ENCODE results near the gene NCAPD2.
A peak's percentile ranks its signal among the peaks of the same experiment; 100 is the strongest.

Gene NCAPD2

DNA sequence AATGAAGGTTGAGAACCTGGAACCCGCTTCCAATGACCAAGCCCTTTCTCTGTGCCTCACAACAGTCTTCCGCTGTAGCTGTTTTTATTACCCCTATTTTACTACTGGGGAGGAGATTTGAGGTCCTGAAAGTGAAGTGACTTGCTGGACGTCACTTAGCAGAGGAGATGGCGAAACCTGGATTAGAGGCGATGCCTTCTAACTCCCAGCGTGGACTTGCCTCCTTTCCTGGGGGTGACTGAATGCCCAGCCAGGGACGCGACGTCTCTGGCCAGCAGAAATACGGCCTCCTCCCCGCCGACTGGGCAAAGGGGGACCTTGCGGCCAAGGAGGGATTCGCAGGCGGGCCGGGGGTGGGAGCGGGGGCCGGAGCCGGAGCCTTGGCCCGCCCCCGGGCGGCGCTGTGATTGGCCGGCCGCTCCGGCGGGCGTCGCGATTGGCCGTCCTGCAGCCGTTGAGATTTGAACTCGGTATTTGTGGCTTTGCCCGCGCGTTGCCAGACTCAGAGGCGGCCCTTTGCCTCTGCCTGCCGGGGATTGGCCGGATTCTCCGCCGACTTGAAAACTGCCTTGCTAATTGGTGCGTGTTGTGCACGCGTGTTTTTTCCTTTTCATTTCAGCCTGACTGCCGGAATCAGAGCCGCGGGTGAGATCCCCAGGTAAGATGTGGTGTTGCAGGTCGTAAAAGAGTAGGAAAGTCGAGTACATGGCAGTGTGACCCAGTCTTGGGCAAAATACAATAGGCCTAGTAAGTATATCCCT, at the start of gene NCAPD2:
NCAPD2 (plus strand) TSS at position 606 of the 761 bp plus-strand sequence. CDS start 997 bp downstream, outside the sequence.
- peak; percentile 85 for DNase-seq (ENCODE audit: low read depth)

GRCh38 chr12:6444704-6445688, 48.9 kb upstream of the NCAPD2 start, which contains the start of gene CD27:
CD27 (plus strand) TSS chr12:6444955; CDS start chr12:6445096, 141 bp downstream.
- no peak for DNase-seq (ENCODE audit: low read depth)

GRCh38 chr12:6450091-6450868, 43.6 kb upstream of the NCAPD2 start:
- no peak for DNase-seq (ENCODE audit: low read depth)

GRCh38 chr12:6450869-6451347, 43.0 kb upstream of the NCAPD2 start:
- DNase-seq (ENCODE audit: low read depth) = no peak

DNA sequence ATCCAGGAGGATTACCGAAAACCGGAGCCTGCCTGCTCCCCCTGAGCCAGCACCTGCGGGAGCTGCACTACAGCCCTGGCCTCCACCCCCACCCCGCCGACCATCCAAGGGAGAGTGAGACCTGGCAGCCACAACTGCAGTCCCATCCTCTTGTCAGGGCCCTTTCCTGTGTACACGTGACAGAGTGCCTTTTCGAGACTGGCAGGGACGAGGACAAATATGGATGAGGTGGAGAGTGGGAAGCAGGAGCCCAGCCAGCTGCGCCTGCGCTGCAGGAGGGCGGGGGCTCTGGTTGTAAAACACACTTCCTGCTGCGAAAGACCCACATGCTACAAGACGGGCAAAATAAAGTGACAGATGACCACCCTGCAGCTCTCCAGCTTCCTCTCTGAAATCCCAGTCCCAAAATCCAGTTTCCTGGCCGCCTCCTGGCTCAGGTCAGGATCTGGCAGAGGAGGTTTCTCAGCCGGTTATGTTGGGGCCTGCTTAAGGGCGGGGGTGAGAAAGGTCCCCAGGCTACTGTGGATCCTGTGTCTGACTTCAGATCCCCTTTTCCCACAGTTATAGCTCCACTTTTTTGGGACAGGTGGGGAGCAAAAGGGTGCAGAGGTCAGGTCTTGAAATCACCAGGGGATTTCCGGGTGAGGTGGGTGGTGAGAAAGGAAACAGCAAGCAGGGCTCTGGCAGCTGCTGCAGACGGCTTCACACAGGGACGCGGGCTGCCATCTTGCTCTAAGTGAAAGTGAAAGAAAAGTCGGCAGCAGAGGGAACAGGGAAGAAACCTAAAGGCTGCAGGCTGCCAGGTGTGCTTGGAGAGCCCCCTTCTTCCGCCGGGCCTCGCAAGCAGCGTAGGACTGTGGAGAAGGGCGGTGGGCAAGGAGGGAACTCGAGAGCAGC, 42.3 kb upstream of the NCAPD2 start, which contains the start of gene TAPBPL:
TAPBPL (plus strand) TSS at position 695 of the 897 bp plus-strand sequence. CDS start 207 bp downstream, outside the sequence.
- DNase-seq (ENCODE audit: low read depth) = peak; percentile 62

DNA sequence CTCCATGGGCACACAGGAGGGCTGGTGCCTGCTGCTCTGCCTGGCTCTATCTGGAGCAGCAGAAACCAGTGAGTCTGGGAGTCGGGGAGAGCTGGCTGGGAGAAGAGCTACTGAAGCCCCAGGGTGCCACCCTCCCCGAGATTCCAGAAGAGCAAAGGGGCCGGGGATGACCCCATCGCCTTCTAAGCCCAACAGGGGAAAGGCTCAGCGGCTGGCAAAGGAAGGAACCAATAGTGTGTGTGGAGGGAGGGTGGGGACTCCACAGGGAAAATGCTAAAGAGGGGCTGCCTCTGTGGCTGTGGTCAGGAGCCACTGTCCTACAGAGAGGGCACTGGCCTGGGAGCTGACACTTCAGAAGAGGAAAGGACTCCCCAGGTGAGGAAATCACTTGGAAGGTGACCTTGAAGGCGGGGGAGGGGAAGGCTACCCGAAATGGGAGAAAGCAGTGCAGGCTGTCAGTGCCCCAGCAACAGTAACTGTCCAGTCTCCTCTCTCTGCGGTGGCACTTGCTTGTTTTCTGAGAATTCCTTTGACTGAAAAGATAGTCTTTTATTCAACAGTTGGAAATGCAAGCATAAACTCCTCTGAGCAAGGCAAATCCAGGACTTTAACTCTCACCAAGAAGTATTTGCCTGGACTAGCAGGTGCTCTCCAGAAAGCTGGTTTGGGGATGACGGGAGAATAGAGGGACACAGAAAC, 41.5 kb upstream of the NCAPD2 start:
- DNase-seq (ENCODE audit: low read depth) = no peak

- no peak for DNase-seq (ENCODE audit: low read depth)
Observed at GRCh38 chr12:6452944-6453630, 40.8 kb upstream of the NCAPD2 start.

- no peak for DNase-seq (ENCODE audit: low read depth)
Observed at GRCh38 chr12:6457220-6457945, 36.5 kb upstream of the NCAPD2 start.

DNA sequence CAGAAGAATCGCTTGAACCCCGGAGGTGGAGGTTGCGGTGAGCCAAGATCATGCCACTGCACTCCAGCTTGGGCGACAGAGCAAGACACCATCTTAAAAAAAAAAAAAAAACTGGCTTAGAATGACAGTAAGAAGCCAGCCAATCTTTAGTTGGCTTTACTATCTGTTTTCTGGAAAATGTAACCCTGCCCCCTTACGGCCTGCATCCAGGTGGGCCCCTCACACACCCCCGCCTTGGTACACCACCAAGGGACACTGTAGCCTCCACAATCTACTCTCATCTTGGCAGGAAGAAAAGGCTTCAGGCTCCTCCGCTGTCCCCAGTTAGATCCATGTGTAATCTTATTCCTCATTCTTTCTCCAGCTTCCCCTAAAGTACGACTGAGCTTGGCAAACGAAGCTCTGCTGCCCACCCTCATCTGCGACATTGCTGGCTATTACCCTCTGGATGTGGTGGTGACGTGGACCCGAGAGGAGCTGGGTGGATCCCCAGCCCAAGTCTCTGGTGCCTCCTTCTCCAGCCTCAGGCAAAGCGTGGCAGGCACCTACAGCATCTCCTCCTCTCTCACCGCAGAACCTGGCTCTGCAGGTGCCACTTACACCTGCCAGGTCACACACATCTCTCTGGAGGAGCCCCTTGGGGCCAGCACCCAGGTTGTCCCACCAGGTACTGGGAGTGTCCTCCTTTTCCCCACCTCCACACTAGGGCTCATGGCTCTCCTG, 35.5 kb upstream of the NCAPD2 start:
- no peak for DNase-seq (ENCODE audit: low read depth)

- no peak for DNase-seq (ENCODE audit: low read depth)
Observed at GRCh38 chr12:6459004-6459337, 34.9 kb upstream of the NCAPD2 start.

DNA sequence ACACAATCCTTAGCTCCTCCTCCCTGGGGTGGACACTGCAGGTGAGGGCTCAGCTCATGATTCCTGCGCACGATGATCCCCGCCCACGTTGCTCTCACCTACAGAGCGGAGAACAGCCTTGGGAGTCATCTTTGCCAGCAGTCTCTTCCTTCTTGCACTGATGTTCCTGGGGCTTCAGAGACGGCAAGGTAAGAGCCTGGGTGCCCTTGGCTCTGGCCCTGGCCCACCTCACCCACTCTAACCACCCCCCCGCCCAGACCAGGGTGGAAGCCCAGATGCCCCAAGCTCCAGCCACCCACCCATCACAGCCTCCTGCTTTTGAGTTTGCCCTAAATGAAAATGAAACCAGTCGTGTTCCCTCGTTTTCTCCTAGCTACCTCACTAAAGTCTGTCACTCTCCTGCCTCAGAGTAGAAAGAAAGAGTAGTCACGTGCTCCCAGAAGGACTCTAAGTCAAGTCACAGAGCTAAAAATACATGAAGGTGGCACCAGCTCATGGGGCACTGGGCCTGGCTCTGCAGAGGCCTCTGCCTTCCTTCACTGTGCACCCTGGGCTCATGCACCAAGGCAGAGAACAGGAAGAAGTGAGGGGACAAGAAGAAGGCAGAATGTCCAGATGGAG, 33.0 kb upstream of the NCAPD2 start:
- DNase-seq (ENCODE audit: low read depth) = no peak

DNA sequence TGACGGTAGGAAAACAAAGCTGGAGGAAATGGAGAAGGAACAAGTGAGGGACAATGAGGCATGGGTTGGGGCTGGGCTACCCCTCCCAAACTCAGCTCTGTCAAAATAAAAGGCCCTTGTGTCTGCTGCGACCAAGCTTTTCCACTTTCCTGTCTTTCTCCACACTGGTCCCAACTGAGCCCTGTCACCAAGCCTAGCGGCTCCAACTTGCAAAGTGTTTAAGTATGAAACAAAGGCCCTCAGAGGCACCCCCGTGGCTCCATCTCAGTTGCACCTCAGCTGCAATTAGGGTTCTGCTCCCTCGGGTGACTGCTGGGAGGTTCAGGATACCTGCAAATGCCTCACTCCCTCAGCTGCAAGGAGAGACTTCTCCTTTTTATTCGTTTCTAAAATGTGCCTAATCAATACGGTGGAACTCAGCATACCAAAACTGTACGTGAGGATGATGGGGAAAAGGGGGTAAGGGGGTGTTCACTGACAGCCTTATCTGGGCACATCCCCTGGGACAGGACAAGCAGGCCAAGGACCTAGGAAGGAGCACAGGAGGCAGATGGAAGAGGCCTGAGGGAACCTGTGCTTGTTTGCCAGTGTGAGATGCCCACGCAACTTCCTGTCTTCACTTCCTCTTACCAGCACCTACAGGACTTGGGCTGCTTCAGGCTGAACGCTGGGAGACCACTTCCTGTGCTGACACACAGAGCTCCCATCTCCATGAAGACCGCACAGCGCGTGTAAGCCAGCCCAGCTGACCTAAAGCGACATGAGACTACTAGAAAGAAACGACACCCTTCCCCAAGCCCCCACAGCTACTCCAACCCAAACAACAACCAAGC, 32.3 kb upstream of the NCAPD2 start:
- peak; percentile 58 for DNase-seq (ENCODE audit: low read depth)

DNA sequence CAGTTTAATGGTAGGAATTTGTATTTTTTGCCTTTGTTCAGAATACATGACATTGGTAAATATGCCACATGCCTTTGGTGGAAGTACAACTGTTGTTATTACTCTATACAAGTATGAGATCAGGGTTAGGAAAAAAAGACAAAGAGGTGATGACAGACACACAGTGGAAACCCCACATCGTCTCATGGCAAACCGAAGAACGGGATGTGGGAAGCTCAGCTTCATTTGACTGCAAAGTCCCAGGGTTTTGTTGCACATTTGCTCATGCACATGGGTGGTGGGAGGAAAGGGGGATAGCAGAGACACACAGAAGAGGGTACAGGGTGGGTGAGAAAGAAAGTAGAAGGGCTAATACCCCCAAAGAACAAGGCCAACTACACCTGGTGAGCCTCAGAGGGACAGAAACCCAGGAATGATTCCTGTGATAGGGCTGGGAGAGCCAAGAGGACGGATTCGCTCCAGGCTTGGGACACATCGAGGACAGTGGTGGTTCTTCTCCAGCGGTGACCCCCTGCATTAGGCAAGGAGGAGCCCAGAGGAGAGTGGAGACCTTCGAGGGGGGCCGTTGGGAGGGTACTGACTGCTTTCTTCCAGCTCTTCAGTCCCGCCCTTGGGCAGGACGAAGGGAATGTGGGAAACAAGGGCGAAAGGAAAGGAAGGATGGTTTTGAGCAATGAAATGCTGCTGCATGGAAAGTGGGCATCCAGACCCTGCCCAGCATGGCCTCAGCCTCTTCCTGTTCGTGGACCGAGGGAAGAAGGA, 31.5 kb upstream of the NCAPD2 start:
- DNase-seq (ENCODE audit: low read depth) = no peak

DNA sequence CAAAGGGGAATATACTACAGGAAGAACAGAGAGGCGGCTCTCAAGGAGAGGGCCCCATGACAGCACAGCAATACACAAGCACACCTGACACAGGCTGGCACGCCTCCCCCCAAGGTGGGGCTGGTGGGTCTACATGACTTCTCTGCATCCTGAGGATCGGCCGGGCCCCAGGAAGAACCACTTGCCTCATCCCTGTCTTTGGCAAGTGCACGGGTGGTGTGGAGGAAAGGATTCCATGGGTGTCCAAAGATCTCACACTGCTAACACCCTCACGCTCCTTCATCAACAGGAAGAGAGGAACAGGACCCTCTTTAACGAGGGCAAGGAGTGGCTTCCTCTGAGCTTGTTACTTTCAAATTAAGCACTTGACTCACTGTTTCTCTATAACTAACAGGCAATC, 30.7 kb upstream of the NCAPD2 start:
- no peak for DNase-seq (ENCODE audit: low read depth)

DNA sequence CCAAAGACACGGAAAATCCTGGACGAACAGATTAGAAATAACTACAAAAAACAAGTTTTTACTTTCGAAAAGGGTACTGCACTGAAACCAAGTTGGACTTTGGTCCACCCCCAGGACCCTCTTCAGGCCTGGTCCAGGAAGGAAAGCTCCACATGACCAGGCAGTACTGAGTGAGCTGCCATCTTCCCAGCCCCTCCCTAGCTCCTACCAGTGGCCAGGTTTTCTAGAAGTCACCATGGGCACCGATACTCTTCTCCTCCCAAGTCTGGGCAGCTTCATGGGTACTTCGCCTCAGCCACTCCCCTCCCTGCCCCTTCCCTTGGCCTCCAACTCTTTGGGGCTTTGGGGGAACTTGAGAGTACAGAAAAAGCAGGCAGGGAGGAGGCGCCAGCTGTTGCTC, 30.0 kb upstream of the NCAPD2 start:
- DNase-seq (ENCODE audit: low read depth) = no peak

DNA sequence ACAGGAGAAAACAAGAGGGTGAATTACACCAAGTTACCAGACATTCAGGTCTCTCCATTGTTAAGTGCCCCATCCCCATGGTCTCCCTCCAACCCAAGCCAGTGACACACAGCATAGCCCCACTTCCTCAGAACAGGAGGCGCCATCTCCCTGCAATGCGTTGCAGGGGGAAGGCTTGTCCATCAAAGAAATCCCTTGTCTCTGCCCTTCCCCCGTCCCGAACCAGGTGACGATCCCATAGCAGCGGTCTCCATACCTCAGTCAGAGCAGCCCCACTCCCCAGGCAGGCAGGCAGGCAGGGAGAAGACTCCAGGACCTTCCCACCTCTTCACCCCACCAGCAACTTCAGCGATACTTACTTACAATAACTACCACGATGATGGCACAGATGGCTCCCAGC, 29.4 kb upstream of the NCAPD2 start:
- DNase-seq (ENCODE audit: low read depth) = no peak

Measured in activated T-cell treated with anti-CD3 and anti-CD28 coated beads for 1 hour (primary cell).